Fibroblast of skin of right quadriceps (primary cell): ENCODE results near the gene SLC39A9.

Experiments
- DNase-seq: peaks from one replicate; pipeline ENCODE4 v3.0.0-alpha.2; 2013

The SLC39A9 gene, protein sequence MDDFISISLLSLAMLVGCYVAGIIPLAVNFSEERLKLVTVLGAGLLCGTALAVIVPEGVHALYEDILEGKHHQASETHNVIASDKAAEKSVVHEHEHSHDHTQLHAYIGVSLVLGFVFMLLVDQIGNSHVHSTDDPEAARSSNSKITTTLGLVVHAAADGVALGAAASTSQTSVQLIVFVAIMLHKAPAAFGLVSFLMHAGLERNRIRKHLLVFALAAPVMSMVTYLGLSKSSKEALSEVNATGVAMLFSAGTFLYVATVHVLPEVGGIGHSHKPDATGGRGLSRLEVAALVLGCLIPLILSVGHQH

DNA sequence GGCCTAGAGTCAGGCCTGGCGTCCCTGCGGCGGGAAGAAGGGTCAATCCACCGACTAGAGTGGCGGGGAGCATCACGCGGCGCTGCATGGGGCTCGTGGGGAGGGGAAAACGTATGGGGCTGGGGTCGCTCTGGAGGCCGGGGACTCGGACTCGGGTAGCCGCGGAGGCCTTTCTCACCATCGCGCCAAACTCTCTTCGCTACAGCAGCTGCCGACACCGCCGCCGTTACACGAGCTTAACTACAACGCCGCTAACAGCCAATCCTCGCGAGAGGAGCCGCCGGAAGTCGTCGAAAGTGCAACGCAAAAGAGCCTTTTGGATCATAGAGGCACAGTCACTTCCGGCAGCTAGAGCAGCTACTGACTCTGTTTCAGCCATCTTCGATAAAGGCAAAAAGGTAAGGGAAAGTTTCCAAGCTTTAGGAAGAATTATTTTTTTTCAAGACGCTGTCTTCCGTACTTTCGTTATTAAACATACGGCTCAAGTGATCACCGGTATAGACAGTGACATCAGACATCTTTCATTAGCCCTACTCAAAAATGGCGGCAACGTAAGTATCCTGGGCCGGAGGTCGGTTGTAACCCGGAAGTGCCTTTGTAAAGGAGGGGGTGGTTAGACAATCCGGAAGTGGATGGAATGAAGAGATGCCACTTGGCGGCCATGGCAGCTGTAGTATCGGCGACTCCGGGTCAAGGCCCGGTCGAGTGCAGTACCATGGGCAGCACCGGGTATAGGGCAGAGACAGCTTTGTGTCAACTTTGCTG, at the start of gene SLC39A9, which contains the start of gene ERH:
Gene SLC39A9 (plus strand): TSS at position 640 of the 765 bp plus-strand sequence. CDS start 678 bp downstream, outside the sequence.
Gene ERH (minus strand): TSS at position 247 of the 765 bp plus-strand sequence. CDS start 66 bp downstream, at position 181.
- peak; percentile 98 for DNase-seq

DNA sequence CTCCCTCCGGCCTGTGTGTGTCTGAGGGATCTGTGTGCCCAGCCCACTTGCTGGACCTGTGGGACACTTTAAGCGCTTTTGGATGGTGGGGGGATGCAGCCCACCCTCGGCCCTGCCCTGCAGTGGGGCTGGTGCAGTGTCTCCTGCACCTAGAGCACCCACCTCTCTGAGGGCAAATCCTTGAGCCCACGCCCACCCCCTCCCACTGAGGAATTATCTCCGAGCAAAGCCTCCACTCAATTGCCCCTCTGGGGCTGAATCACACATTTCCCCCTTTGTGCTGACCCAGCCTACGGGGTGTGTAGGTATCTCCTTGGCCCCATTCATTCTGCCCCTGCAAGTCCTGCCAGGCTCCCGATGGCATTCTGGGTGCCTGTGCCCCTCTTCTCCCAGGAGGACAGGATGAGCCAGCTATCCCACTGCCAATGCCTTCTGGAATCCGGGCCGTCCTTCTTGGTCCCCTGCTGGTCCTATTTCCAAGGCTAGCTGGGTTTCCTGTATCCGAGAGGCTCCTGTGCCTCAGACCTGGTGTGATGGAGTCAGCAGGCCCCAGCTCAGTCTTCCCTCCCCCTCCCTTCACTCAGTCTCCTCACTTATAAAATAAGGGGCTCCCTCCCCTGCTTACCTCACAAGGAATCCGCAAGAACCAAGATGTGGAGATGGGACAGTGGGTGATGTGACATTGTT, 49.3 kb upstream of the SLC39A9 start:
- no peak for DNase-seq

DNA sequence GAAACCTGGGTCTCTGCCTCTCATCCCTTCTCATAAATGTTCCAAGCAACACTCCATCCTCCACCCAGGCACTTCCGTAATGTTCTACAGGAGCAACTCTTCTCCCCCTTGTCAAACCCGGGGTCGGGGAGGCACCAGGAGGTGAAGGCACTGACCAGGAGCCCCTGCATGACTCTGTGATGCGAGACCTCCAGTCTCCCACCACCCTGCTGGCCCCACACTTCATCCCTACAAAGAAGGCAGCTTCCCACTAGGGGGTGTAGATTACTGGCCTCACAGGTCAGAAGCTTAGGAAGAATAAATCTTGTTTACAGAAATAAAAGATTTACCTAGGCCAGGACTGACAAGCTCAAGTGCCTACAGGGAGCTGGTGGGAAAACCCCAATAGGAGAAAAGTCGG, 47.6 kb upstream of the SLC39A9 start:
- no peak for DNase-seq

DNA sequence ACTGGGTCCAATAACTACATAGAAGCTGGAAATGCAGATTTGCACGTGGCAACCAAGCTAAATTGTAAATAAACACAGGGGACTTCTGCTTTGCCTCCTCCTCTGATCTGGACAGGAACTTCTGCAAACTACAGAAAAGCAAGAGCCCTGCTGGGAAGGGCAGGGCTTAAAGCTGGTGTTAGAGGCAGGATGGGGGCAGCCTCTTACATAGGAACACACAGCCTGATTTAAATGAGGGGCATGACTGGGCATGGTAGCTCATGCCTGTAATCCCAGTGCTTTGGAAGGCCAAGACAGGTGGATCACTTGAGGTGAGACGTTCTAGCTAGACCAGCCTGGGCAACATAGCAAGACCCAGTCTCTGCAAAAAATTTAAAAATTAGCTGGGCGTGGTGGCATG, 47.1 kb upstream of the SLC39A9 start:
- no peak for DNase-seq

DNA sequence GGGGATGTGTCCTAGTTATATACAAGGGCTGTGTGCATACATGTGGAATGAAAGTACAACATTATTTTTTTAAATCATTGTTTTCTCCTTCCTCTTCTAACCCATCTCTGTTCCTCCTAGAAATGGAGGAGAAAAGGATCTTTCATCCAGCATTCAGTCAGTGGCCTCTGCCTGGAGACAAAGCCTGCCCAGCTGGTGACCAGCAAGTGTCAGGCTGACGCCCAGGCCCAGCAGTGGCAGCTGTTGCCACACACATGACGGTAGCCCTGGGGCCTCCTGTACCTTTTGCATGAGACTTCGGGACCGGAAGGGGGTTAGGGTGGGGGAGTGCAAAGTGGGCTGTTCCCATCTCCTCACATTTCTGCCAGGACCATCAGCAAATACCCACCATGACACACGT, 46.6 kb upstream of the SLC39A9 start:
- no peak for DNase-seq

DNA sequence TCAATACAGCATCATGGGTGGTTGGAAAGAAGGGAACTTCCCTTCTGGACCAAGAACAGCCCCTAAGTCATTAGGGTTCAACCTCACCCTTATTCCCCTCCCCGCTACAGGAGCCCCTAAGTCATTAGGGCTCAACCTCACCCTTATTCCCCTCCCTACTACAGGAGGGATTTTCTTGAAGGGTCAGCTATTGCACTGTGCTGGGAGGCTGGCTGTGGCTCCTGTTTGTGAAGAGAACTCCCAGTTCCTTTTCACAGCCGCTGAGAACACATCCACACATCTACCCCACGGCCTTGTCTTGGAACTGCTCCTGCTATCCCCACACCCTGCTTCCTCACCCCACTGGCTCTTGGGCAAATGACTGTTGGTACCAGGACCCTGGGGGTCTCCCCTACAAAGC, 45.3 kb upstream of the SLC39A9 start:
- no peak for DNase-seq

DNA sequence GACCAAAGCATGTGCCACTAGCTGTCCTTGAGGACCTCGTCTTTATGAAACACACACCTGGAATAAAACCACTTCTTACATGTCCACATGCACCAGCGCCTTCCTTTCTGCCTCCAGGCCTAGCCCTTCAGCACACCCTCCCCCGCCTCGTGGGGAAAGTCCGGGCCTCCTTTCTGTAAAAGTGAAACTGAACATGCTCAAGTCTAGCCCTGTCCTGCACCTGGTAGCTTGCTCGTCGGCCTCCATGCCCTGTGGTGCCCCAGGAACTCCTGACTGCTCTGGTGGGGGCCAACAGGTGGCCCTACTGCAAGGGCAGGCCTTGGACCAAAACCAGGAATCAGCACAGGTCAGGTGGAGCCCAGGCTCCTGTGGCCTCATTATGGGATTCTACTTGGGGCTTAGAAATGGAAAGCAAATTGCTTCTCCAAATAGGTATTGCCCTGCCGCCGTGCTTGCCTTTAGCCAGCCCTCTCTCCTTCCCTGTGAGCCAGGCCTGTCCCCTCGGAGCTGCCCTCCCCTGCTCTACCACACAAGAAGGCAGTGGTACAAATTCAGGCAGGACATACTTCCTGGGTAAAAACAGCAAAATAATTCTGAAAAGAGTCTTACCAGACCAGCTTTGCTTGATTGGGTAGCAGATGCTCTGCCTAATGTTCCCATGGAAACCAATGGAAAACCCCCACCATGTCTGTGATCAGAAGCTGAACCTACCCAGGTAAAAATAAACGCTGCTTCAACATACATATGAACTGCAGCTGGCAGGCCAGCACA, 43.9 kb upstream of the SLC39A9 start:
- no peak for DNase-seq

DNA sequence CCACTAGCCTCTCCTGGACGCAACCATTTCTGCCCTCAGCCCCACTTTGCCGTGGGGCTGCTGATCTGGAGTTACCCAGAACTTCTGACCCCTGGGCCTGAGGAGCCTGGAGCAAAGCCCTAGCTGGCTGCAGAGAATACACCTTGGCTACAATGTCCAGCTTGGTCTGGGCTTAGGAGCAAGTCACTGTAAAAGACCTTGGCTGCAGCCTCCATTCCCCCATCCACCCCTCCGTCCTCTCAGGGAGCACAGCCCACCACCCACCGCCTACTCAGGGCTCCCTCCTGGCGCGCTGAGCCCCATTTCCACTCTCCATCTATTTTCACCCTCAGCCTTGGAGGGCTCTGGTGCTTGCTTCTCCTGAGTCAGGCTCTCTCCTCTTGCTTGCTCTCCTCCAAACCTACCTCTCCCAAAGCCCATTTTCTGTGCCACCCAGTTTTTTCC, 43.3 kb upstream of the SLC39A9 start:
- no peak for DNase-seq

DNA sequence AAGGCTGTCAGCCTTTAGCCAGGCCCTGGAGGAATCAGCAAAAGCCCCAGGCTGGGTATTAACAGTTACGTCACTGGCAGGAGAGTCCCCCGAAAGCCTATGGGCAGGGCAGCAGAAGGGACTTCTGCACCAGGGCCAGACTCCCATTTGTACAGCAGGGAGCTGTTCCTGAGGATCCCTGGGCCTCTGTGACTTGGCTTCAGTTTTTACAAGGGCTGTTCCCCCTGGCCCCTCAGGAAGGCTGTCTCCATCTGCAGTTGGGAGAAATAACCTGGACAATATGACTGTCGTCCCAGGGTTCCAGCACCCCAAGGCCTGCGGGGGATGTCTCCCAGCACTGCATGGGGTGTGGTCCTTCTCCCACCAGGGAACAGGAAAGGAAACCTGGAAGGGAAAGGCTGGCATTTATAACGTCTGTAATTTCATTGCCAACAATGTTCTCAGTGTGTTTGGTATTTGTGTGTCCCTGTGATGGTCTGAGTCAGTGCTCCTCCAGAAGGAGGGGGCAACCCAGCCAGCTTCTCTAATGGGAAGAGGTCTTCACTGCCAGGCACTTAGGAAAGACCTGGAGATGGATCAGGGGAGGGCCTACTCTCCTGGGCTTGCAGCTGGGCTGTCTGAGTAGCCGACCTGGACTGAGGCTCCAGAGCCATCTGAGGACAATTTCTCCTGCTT, 42.7 kb upstream of the SLC39A9 start:
- peak; percentile 56 for DNase-seq

DNA sequence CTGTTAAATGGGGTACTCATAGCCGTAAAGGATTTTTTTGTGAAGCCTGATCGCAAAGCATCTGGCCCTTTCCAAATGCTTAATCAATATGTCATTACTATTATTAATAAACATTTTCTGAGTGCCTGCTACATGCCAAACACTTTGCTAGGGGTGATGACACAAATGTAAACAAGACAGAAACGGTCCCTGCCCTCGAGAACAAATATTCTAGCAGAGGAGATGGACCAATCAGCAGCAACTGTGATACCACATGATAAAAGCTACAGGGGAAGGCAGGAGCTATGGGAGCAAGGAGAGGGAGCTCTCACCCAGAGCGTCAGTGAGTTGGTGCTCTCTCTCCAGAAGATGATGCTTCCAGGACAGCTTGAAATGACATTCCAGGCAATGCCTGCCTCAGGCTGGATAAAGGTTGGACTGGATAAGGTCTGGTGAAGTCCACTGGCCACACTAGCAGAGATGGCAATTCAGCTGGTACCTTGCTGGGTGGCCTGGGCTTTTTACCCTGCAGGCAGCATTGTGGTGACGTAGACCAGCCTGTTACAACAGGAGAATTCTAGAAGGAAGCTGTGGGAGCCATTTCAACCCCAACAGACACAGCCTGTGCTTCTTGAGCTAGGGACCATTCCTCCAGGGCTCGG, 41.5 kb upstream of the SLC39A9 start:
- no peak for DNase-seq

DNA sequence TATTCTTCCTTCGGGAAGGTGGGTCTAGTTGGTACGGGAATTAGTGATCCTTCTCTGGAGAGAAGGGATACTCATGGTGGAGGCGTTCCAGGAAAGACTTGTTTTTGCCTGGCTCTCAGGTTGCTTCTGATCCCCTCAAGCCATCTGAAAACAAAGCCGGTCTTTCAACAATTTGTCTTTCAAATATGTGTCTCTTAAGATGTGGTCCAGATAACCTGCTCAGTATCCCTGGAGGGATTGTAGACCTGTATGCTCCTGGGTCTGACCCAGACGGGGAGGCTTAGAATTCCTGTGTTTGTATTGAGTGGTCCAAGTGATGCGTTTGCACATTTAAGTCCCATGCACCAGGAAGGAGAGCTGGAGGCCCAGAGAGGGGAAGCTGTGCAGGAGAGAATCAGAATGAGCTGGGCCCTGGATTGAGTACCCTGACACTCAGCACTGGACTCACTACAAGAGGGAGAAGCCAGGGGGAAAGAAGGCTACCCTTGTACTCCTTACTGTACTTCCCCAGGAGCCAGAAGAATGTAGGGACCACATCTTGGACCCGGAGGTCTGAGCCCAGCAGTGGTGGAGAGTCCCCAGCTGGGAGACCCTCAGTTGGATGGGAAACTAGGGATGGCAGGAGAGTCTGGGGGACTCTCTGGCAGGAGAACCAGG, 40.8 kb upstream of the SLC39A9 start:
- DNase-seq, result no peak

DNA sequence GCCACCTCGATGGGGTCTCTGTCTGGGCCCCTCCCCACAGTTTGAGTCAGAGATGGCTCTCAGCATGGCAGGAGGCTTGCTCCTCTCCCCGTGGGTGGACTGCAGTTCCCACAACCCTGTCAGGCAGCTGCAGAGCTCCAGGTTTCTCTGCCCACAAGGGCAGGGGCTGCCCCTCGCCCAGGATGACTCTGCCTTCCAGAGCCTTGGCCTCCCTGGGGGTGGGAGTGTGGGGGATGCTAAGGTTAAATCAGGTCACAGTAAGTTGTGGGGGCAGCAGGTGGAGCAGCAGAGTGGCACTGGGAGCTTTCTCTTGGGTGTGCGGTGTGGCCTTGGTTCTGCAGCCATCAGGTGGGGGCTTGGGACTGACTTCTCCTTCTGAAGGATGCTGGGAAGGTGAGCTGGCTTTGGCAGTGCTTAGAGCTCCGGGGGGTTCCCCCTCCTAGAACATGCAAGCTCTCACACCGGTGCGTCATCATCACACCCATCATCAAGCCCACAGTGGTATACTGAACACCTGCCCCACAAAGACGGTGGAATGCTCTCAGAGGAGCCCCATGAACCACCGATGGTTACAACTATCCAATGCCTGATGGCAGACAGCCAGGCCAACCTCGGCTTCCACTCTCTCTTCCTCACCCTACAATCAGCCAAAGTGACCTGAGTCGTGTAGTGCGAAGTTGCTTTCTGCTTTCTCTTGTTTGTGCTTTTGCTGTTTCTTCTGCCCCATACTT, 40.1 kb upstream of the SLC39A9 start:
- DNase-seq, result no peak

DNA sequence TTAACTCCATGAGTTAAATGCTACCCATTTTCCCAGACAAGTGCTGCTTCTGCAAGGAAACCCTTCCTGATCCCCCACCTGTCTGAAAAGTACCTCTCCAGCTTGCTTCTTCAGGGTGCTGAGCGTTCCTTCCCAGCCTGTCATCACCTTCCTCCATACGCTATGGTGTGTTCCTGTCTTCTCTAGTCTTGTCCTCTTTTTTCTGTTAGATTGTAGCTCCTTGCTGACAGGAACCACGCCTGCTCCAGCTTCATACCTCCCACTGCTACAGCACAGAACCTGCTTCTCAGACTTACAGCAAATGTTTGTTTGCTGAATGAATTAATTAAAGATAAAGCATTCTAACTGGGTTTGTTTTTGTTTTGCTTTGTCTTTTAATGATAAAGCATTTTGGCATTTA, 39.5 kb upstream of the SLC39A9 start:
- DNase-seq, result no peak

DNA sequence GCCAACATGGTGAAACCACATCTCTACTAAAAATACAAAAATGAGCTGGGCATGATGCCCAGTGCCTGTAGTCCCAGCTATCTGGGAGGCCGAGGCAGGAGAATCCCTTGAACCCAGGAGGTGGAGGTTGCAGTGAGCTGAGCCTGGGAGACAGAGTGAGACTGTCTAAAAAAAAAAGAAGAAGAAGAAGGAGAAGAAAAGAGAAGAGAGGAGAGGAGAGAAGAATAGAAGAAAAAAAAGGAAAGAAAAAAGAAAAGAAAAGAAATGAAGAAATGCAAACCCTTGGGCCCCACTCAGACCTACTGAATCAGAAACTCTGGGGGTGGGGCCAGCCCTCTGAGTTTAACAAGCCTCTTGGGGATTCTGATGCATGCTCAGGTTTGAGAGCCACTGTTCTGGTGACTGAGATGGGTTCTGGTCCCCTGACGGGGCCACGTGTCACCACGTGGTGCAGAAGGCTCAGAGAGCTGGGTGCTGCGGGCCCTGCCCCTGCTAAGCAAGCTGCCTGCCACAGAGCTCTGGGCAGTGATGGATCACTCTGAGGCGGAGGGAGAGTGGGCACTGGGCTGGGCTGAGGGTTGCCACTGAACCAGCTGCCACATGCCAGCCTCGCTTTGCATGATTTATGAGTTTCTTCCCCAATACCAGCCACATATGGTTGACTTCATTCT, 37.9 kb upstream of the SLC39A9 start:
- peak; percentile 7 for DNase-seq

DNA sequence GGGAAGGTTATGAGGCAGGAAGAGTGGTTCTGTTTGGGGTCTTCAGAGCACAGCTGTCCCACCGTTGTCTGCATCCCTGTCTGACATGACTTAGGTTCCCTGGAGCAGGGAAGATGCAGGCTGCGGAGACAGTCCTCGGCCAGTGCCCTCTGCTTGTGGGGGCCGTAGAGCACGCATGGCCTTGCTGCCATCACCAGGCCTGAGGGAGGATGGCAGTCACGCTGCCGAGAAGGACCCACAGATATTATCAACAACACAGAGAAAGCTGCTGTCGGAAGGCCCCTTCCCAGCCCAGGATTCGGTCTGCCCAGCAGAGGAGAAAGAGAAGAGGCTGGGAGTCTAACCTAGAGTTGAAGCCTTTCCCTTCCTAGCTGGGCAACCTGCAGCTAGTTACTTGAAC, 35.4 kb upstream of the SLC39A9 start:
- peak; percentile 22 for DNase-seq

DNA sequence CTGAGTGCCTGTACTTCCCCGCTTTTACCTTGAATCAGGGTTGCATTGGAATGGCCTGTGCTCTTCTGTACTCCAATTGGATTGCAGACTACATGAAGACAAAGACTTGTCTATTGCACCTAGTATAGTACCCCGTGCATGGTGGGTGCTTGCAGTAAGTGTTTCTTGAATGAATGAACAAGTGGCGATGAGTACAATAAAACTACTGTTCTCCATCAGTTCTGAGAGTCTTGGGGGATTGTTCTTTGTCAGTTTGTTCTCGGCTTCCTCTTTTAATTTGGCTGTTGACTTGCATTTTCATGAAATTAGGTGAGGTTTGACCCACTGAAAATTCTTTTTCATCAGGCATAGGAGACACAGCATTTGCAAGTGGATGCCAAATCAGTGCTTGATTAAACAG, 34.5 kb upstream of the SLC39A9 start:
- no peak for DNase-seq

DNA sequence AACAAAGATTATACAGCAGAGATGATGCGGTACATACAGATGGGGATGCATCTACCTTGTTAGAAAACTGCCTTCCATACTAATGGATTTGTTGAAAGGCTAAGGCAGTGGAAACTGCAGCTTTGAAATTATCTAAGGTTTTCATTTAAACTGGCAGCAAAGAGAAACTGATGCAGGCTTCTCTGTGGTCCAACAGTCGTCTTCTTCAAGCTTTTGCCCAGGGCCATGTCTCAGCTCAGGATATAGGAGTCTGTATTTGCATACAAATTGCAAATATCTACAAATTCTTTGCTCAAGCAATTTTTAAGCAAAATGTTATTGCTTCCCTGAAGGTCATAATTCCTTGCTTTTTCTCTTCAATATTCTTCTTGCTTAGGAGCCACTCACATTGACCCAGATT, 34.1 kb upstream of the SLC39A9 start:
- DNase-seq, result no peak

DNA sequence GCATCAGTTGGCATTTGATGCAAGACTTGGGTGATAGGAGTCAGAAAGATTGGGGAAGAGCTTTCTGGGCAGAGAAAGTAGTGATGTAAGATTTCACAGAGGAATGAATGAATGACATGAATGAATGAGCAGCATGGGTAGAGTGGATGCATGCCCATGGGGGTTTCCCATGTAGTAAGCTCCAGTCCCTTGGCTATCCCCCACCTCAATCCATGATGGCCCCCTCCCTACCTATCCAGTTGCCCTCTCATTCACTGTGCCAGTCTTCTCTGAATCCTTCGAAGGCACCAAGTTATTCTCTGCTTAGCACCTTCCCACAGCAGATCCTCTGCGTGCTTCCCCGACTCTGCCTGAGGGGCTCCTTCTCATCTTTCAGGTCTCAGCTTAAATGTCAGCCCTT, 32.4 kb upstream of the SLC39A9 start:
- no peak for DNase-seq

DNA sequence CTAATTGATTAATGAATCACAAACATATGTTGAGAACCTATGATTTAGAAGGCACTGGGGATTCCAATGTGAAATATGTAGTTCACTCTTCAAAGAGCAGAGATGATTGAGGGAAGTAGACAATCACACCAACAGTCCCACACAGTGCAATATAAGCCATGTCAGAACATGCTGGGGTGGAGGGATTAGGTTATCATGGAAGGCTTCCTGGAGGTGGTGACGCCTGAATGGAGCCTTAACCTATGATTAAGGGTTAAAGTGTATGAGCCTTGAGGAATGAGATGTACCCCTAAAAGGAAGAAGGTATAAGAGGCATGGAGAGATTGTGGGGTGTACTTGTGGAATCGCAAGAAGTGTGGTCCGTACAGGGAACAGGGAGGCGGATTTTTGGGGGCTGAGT, 31.7 kb upstream of the SLC39A9 start:
- no peak for DNase-seq

DNA sequence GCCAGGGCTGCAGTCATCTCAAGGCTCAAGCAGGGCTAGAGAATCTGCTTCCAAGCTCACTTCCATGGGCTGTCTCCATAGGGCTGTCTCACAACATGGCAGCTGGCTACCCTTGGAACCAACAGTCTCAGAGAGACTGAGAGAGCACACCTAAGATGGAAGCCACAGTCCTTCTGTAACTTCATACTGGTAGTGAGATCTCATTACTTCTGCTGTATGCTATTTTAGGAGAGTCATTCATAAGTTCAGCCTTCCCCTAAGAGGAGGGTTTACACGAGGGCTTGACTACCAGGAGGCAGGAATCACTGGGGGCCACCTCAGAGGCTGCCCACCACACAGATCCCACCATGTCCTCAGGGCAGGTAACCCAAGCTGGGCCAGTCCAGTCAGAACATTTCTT, 30.1 kb upstream of the SLC39A9 start:
- no peak for DNase-seq
